ENCODE measurements around the gene NFKB2. TPM values are rescaled to one million over a fixed set of nuclear protein-coding genes. Genes with fewer than 3 reads are reported as not detected.

Gene NFKB2
- total RNA-seq, 1 experiment from 2014 or later, result 27.6 TPM

DNA sequence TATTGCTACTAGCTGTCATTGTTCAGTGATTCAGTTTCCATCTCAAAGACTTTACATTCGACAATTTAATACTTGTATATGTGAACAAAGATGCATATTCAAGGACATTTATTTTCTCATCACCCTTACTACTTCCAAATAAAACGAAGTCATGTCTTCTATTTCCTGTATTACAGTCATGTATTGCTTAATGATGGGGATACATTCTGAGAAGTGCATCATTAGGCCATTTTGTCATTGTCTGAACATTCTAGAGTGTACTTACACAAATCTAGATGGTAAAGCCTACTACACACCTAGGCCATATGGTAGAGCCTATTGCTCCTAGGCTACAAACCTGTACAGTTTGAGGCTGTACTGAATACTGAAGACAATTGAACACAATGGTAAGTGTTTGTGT lies 49.3 kb downstream of the NFKB2 start:
- no peak for TF ChIP-seq RORB (CRISPR knock-in tag; IDR thresholded peaks at IDR 0.05)
- TF ChIP-seq, protein P1, sequence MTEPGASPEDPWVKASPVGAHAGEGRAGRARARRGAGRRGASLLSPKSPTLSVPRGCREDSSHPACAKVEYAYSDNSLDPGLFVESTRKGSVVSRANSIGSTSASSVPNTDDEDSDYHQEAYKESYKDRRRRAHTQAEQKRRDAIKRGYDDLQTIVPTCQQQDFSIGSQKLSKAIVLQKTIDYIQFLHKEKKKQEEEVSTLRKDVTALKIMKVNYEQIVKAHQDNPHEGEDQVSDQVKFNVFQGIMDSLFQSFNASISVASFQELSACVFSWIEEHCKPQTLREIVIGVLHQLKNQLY (CRISPR knock-in tag; IDR thresholded peaks at IDR 0.05), result no peak
- CTCF ChIA-PET, result no interaction called here

DNA sequence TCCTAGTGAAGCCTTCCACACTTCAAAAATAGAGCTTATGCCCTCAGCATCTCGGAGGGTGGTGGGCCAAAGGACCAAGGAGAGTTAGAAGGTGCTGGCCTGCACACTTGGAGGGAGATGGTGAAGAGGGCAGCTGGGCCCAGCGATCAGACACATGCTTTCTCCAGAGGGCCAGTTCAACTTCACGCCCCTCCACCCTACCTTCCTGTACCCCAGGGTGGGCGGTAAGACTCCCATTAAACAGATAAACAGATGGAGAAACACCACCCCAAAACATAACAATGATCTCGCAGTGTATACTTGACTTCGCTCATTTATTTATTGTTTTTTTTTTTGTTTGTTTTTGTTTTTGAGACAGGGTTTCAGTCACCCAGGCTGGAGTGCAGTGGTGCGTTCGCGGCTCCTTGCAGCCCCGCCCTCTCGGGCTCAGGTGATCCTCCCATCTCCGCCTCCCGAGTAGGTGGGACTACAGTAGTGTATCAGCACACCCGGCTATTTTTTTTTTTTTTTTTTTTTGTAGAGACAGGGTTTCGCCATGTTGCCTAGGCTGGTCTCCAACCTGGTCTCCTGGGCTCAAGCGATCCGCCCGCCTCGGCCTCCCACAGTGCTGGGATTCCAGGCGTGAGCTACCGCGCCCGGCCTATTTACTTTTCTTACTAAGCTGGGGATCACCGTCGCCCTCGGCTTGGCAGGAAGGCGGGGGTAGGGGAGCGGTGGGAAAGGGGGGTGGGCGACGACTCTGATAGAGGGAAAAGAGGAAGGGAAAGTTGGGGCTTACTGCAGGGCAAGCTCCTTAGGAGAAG lies 54.0 kb downstream of the NFKB2 start:
- POLR2A ChIA-PET, result interaction anchor here (0.7 to 3.1 kb wide), 6 partner anchors 11 to 50 kb away, joined by 5 to 37 read pairs (median 10); partner anchors contain the start of genes CUEDC2 and FBXL15
- TF ChIP-seq, protein P2, sequence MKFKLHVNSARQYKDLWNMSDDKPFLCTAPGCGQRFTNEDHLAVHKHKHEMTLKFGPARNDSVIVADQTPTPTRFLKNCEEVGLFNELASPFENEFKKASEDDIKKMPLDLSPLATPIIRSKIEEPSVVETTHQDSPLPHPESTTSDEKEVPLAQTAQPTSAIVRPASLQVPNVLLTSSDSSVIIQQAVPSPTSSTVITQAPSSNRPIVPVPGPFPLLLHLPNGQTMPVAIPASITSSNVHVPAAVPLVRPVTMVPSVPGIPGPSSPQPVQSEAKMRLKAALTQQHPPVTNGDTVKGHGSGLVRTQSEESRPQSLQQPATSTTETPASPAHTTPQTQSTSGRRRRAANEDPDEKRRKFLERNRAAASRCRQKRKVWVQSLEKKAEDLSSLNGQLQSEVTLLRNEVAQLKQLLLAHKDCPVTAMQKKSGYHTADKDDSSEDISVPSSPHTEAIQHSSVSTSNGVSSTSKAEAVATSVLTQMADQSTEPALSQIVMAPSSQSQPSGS (CRISPR knock-in tag; IDR thresholded peaks at IDR 0.05; ENCODE audit: borderline replicate concordance, low read depth), result no peak
- TF ChIP-seq, protein P3, sequence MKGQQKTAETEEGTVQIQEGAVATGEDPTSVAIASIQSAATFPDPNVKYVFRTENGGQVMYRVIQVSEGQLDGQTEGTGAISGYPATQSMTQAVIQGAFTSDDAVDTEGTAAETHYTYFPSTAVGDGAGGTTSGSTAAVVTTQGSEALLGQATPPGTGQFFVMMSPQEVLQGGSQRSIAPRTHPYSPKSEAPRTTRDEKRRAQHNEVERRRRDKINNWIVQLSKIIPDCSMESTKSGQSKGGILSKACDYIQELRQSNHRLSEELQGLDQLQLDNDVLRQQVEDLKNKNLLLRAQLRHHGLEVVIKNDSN (CRISPR knock-in tag; IDR thresholded peaks at IDR 0.05), result 0 out of 2 replicates have a peak, but pooled peaks have one; percentile 18
- DNase-seq (ENCODE audit: low spot score), result peak; percentile 83
- Mint-ChIP-seq H3K9me3 (no peaks in the 10 kb centered on the region), H3K36me3 (peaks cover 9% of the 10 kb centered on the region), H3K27me3 (ENCODE audit: low read depth) (no peaks in the 10 kb centered on the region), H3K4me1 (peaks cover 31% of the 10 kb centered on the region), H3K27ac (peak overlapping the region; percentile 83), H3K4me3 (peak overlapping the region; percentile 93)
- peak; percentile 83 for ATAC-seq
- CTCF ChIA-PET, result interaction anchor here (0.6 to 4.0 kb wide), 11 partner anchors 14 to 488 kb away, joined by 3 to 40 read pairs (median 10); partner anchors contain the start of genes FBXL15 and NFKB2

More for the DNA sequence above, 49.3 kb downstream of the NFKB2 start:
- no peak for DNase-seq (ENCODE audit: low spot score)
- H3K36me3 Mint-ChIP-seq, result no peaks in the 10 kb centered on the region
- H3K4me1 Mint-ChIP-seq, result peaks cover 8% of the 10 kb centered on the region
- no peaks in the 10 kb centered on the region for H3K9me3 Mint-ChIP-seq
- H3K4me3 Mint-ChIP-seq, result no peak overlapping the region
- no peak for ATAC-seq
- H3K27ac Mint-ChIP-seq, result no peak overlapping the region
- POLR2A ChIA-PET, result no interaction called here
- H3K27me3 Mint-ChIP-seq (ENCODE audit: low read depth), result peaks cover 5% of the 10 kb centered on the region

DNA sequence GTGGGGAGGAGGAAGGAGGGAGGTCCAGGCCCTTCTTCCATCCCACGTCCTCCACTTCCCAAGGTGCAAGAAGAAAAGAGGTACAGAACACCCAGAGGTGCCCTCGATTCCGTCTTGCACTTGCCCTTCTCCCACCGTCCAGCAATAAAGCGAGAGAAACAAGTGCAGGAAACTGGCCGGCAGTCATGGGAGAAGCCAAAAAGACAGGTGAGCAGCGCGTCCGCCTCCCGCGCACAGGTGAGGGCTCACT lies 54.5 kb downstream of the NFKB2 start:
- Mint-ChIP-seq H3K9me3 (no peaks in the 10 kb centered on the region), H3K36me3 (peaks cover 9% of the 10 kb centered on the region), H3K27me3 (ENCODE audit: low read depth) (no peaks in the 10 kb centered on the region), H3K4me1 (peaks cover 36% of the 10 kb centered on the region), H3K4me3 (peak overlapping the region; percentile 93), H3K27ac (peak overlapping the region; percentile 83)
- peak; percentile 80; the same call in 1 of the 2 replicates for TF ChIP-seq SMAD3 (CRISPR knock-in tag; IDR thresholded peaks at IDR 0.05; ENCODE audit: borderline replicate concordance)
- TF ChIP-seq, protein P4, sequence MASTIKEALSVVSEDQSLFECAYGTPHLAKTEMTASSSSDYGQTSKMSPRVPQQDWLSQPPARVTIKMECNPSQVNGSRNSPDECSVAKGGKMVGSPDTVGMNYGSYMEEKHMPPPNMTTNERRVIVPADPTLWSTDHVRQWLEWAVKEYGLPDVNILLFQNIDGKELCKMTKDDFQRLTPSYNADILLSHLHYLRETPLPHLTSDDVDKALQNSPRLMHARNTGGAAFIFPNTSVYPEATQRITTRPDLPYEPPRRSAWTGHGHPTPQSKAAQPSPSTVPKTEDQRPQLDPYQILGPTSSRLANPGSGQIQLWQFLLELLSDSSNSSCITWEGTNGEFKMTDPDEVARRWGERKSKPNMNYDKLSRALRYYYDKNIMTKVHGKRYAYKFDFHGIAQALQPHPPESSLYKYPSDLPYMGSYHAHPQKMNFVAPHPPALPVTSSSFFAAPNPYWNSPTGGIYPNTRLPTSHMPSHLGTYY (CRISPR knock-in tag; IDR thresholded peaks at IDR 0.05), result no peak
- ChIA-PET POLR2A (interaction anchor here (0.7 to 3.1 kb wide), 9 partner anchors 11 to 104 kb away, joined by 3 to 37 read pairs (median 5); partner anchors contain the start of genes CUEDC2, FBXL15 and PSD), CTCF (interaction anchor here (0.6 to 4.0 kb wide), 16 partner anchors 12 to 218 kb away, joined by 3 to 40 read pairs (median 8); partner anchors contain the start of genes FBXL15 and NFKB2)
- no peak for ATAC-seq
- DNase-seq (ENCODE audit: low spot score), result no peak

DNA sequence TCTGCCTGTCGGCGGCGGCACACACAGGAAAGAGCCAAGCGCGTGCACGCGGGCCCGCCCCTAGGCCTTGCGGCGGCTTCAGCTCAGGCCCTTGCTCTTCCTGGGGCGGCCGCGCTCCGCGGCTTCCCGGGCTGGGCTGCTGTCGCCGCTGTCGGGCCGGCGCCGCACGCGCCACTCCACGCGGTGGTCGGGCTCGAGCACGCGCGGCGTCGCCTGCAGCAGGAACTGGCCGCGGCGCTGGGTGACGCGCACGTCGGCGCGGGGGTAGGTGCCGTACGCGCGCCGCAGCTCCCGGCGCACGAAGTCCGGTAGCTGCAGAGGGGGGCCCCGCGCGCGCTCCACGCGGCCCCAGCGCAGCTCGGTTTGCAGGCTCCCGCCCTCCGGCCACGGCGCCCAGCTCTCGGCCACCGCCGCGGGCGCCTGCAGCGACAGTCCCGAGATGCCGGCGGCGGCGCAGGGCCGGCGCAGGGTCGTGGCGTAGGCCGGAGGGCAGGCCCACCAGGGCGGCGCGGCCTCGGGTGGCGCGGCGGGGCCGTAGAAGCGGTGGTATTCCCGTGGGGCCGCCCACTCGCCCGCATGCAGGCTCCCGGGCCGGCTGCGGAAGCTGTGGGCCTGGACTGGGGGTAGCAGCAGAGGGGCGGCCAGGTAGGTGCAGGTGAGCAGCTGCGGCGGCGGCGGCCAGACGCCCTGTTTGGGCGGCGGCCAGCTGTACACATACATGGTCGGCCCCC lies 55.0 kb downstream of the NFKB2 start:
- Mint-ChIP-seq H3K9me3 (no peaks in the 10 kb centered on the region), H3K4me1 (peaks cover 40% of the 10 kb centered on the region), H3K27ac (peak overlapping the region; percentile 83), H3K36me3 (peaks cover 13% of the 10 kb centered on the region), H3K4me3 (peak overlapping the region; percentile 93), H3K27me3 (ENCODE audit: low read depth) (no peaks in the 10 kb centered on the region)
- peak; percentile 80 for DNase-seq (ENCODE audit: low spot score)
- CTCF ChIA-PET, result interaction anchor here (0.6 to 4.0 kb wide), 23 partner anchors 11 to 220 kb away, joined by 3 to 40 read pairs (median 6); partner anchors contain the start of genes ACTR1A, CUEDC2, FBXL15 and NFKB2
- POLR2A ChIA-PET, result interaction anchor here (0.5 to 3.1 kb wide), 13 partner anchors 10 to 104 kb away, joined by 3 to 37 read pairs (median 4); partner anchors contain the start of genes ACTR1A, CUEDC2, FBXL15 and NFKB2
- ATAC-seq, result peak; percentile 52
- TF ChIP-seq, protein P5, sequence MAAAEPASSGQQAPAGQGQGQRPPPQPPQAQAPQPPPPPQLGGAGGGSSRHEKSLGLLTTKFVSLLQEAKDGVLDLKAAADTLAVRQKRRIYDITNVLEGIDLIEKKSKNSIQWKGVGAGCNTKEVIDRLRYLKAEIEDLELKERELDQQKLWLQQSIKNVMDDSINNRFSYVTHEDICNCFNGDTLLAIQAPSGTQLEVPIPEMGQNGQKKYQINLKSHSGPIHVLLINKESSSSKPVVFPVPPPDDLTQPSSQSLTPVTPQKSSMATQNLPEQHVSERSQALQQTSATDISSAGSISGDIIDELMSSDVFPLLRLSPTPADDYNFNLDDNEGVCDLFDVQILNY (CRISPR knock-in tag; IDR thresholded peaks at IDR 0.05), result peak; percentile 82
- TF ChIP-seq FOXP1 (CRISPR knock-in tag; IDR thresholded peaks at IDR 0.05; ENCODE audit: borderline replicate concordance) (peak; percentile 94), ELF4 (CRISPR knock-in tag; IDR thresholded peaks at IDR 0.05; ENCODE audit: low read depth) (0 out of 2 replicates have a peak, but pooled peaks have one; percentile 38), TEAD4 (CRISPR knock-in tag; IDR thresholded peaks at IDR 0.05) (peak; percentile 25; the same call in 1 of the 2 replicates), JUN (CRISPR knock-in tag; IDR thresholded peaks at IDR 0.05) (peak; percentile 65; the same call in 1 of the 2 replicates), MYBL2 (CRISPR knock-in tag; IDR thresholded peaks at IDR 0.05) (0 out of 2 replicates have a peak, but pooled peaks have one; percentile 16), TEAD1 (CRISPR knock-in tag; IDR thresholded peaks at IDR 0.05) (0 out of 2 replicates have a peak, but pooled peaks have one; percentile 20)
- TF ChIP-seq, protein P6, sequence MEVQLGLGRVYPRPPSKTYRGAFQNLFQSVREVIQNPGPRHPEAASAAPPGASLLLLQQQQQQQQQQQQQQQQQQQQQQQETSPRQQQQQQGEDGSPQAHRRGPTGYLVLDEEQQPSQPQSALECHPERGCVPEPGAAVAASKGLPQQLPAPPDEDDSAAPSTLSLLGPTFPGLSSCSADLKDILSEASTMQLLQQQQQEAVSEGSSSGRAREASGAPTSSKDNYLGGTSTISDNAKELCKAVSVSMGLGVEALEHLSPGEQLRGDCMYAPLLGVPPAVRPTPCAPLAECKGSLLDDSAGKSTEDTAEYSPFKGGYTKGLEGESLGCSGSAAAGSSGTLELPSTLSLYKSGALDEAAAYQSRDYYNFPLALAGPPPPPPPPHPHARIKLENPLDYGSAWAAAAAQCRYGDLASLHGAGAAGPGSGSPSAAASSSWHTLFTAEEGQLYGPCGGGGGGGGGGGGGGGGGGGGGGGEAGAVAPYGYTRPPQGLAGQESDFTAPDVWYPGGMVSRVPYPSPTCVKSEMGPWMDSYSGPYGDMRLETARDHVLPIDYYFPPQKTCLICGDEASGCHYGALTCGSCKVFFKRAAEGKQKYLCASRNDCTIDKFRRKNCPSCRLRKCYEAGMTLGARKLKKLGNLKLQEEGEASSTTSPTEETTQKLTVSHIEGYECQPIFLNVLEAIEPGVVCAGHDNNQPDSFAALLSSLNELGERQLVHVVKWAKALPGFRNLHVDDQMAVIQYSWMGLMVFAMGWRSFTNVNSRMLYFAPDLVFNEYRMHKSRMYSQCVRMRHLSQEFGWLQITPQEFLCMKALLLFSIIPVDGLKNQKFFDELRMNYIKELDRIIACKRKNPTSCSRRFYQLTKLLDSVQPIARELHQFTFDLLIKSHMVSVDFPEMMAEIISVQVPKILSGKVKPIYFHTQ (CRISPR knock-in tag; IDR thresholded peaks at IDR 0.05), result no peak
- TF ChIP-seq, protein P7, sequence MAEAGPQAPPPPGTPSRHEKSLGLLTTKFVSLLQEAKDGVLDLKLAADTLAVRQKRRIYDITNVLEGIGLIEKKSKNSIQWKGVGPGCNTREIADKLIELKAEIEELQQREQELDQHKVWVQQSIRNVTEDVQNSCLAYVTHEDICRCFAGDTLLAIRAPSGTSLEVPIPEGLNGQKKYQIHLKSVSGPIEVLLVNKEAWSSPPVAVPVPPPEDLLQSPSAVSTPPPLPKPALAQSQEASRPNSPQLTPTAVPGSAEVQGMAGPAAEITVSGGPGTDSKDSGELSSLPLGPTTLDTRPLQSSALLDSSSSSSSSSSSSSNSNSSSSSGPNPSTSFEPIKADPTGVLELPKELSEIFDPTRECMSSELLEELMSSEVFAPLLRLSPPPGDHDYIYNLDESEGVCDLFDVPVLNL (CRISPR knock-in tag; IDR thresholded peaks at IDR 0.05; ENCODE audit: borderline replicate concordance, low read depth), result 0 out of 2 replicates have a peak, but pooled peaks have one; percentile 10

Measured in WTC11 (cell line).